HG03432 (cell line): ENCODE results near the gene C2orf15.
"Not testable (repeated sequence)": the region's sequence is repeated elsewhere in the genome, so short reads cannot be mapped to it uniquely, and the experiment has no call there.

ENCODE experiments used
- ATAC-seq: cut with Tn5 transposase; IDR thresholded peaks from one replicate; pipeline ENCODE4 v1.9.1; 2021; ENCODE audit warnings: mild to moderate bottlenecking, moderate library complexity; ENCODE audit not compliant: unreplicated experiment

C2orf15 gene

GRCh38 chr2:99141110-99142108 lies at the start of gene C2orf15:
TSS of gene C2orf15 (plus strand) at chr2:99141707. CDS start at chr2:99150559, 8,852 bp downstream.
- peak; percentile 91 for ATAC-seq

- no peak for ATAC-seq
These were observed 44.8 kb upstream of the C2orf15 start for GRCh38 chr2:99096728-99097127.

GRCh38 chr2:99101697-99102096 lies 39.8 kb upstream of the C2orf15 start:
- no peak for ATAC-seq

GRCh38 chr2:99104006-99104405 lies 37.5 kb upstream of the C2orf15 start:
- no peak for ATAC-seq

- ATAC-seq: no peak
These were observed 34.6 kb upstream of the C2orf15 start for GRCh38 chr2:99106913-99107312.

GRCh38 chr2:99111236-99111635 lies 30.3 kb upstream of the C2orf15 start:
- ATAC-seq: no peak

- ATAC-seq: no peak
These were observed 29.6 kb upstream of the C2orf15 start for GRCh38 chr2:99111945-99112344.

- no peak for ATAC-seq
These were observed 28.9 kb upstream of the C2orf15 start for GRCh38 chr2:99112617-99113016.

- no peak for ATAC-seq
These were observed 13.5 kb upstream of the C2orf15 start for GRCh38 chr2:99127981-99128380.

- ATAC-seq: not testable (repeated sequence)
These were observed 6.4 kb upstream of the C2orf15 start for GRCh38 chr2:99135044-99135556.

- ATAC-seq: no peak
These were observed 2.5 kb upstream of the C2orf15 start for GRCh38 chr2:99139003-99139402.

GRCh38 chr2:99140056-99140859 lies 1.2 kb upstream of the C2orf15 start:
- ATAC-seq: no peak

- peak; percentile 45 for ATAC-seq
These were observed 722 bp upstream of the C2orf15 start for GRCh38 chr2:99140860-99141109.

- no peak for ATAC-seq
These were observed 9.2 kb downstream of the C2orf15 start for GRCh38 chr2:99150706-99151105.

- no peak for ATAC-seq
These were observed 10.8 kb downstream of the C2orf15 start for GRCh38 chr2:99152199-99152895.

GRCh38 chr2:99153921-99154604 lies 12.6 kb downstream of the C2orf15 start:
- no peak for ATAC-seq

- peak; percentile 97 for ATAC-seq
These were observed 13.4 kb downstream of the C2orf15 start, which contains the start of the genes LIPT1 and TSGA10 for GRCh38 chr2:99154643-99155536. TSS of gene LIPT1 (plus strand) at chr2:99154967. CDS start at chr2:99161958, 6,991 bp downstream. TSS of gene TSGA10 (minus strand) at chr2:99154942. CDS start at chr2:99109439, 45,503 bp downstream.

GRCh38 chr2:99156891-99157290 lies 15.4 kb downstream of the C2orf15 start:
- no peak for ATAC-seq

GRCh38 chr2:99158599-99158998 lies 17.1 kb downstream of the C2orf15 start:
- ATAC-seq: no peak
